GM21576 (cell line): ENCODE results near the gene WDR70.
A peak's percentile ranks its signal among the peaks of the same experiment; 100 is the strongest.
"Not testable (repeated sequence)": the region's sequence is repeated elsewhere in the genome, so short reads cannot be mapped to it uniquely, and the experiment has no call there.

ENCODE experiments used
- ATAC-seq: cut with Tn5 transposase; IDR thresholded peaks from one replicate; pipeline ENCODE4 v1.9.1; 2021; ENCODE audit warnings: mild to moderate bottlenecking, moderate library complexity; ENCODE audit not compliant: unreplicated experiment

Gene WDR70

DNA sequence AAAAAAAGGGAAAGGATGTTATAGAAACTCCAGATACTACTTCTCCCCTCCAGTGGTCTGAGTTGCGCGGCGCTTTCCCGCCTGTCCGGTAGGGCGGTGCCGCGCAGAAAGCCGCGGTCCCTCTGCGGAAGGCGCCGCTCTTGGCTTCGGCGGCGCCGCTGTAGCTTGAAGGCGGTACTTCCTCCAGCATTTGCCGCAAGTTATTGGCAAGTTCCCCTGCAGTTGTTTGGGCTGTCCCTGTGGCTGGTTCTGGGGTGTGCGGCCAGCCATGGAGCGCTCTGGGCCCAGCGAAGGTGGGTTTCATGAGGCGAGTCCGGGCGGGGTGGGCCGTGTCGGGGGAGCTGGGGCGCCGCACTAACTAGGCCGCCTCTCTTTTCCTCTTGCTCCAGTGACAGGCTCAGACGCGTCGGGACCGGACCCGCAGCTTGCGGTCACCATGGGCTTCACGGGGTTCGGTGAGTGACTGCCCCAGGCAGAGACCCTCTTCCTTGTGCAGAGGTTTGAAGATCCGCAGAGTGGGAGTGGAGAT, at the start of gene WDR70:
WDR70 (plus strand) TSS at position 219 of the 529 bp plus-strand sequence; CDS start at position 269, 50 bp downstream.
- ATAC-seq: peak; percentile 98

DNA sequence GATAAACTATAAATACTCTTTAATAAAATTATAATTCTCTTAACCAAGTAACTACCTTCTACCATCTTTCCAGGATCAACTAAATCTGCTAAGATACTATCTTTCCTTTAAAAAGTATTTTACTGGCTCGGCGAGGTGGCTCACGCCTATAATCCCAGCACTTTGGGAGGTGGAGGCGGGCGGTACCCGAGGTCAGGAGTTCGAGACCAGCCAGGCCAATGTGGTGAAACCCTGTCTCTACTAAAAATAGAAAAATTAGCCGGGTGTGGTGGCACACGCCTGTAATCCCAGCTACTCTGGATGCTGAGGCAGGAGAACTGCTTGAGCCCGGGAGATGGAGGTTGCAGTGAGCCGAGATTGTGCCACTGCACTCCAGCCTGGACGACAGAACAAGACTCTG, 44.4 kb upstream of the WDR70 start:
- not testable (repeated sequence) for ATAC-seq

DNA sequence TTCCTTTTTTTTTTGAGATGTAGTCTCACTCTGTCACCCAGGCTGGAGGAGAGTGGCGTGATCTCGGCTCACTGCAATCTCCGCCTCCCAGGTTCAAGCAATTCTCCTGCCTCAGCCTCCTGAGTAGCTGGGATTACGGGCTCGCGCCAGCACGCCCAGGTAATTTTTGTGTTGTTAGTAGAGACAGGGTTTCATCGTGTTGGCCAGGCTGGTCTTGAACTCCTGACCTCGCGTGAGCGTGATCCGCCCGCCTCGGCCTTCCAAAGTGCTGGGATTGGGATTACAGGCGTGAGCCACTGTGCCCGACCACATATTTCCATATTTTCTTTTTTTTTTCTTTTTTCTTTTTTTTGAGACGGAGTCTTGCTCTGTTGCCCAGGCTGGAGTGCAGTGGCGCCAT, 36.4 kb upstream of the WDR70 start:
- not testable (repeated sequence) for ATAC-seq

DNA sequence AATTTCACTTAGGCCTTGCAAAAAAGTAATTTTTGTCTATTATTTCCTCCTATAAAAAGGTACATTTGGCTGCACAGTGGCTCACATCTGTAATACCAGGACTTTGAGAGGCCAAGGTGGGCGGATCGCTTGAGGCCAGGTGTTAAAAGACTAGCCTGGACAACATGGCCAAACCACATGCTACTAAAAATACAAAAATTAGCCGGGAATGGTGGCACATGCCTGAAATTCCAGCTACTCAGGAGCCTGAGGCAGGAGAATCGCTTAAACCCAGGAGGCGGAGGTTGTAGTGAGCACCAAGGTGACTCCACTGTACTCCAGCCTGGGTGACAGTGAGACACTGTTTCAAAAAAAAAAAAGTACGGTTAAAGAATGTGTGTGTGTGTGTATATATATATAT, 24.0 kb upstream of the WDR70 start:
- ATAC-seq: no peak

DNA sequence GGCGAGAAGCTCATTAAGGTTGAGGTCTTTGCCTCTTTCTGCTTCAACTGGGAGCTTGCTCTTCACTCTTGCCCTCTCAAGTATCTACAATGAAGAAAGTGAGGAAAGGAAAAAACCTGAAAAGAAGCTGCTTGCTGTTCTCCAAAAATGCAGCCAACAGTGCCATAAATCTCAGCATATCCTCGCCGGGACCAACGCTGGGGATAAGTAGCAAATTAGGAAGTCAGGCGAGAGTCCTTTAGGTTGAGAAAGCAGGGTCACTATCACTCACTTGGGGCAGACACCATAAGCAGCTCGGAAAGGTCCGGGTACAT, 8.6 kb upstream of the WDR70 start:
- no peak for ATAC-seq

DNA sequence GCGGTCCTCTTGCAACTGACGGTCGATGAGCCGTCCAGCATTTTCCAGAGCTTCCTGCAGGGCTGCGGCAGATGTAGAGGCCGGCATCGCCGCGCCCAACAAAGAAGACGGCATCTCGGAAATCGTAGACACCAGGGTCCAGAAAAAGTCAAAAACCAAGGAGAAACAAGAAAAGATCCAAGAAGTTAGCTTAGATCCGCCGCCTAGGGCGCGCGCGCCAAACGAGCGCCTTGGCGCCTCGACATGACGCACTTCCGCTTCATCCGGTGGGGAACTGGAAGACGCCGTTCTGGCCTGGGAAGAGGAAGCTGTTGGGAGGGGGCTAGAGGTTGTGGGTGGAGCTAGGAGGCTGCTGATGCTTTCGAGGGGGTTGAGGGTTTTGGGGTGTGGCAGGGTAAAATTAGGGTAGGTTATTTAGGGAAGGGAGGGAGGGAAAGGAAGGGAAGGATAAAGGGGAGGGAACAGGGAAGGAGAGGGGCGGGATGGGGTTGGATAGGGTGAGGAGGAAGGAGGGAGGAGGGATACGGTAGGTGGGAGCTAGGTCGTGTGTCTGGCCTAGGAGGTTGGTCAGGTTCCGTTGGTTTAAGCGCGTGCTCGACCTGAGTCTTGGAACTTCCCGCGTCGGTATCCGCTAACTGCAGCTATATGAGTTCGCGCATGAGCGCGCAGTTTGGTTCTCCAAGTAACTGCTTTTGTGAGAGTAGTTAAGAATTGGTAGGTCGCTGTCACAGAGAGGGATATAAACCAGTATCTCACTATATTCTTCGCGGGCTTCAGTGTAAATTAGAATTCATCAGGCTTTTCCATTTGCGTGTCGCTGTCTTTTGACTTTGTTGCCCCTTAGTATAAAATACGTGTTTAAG, 8.0 kb upstream of the WDR70 start, which contains the start of gene NUP155:
NUP155 (minus strand) TSS at position 243 of the 863 bp plus-strand sequence; CDS start at position 114, 129 bp downstream.
- ATAC-seq: peak; percentile 93

DNA sequence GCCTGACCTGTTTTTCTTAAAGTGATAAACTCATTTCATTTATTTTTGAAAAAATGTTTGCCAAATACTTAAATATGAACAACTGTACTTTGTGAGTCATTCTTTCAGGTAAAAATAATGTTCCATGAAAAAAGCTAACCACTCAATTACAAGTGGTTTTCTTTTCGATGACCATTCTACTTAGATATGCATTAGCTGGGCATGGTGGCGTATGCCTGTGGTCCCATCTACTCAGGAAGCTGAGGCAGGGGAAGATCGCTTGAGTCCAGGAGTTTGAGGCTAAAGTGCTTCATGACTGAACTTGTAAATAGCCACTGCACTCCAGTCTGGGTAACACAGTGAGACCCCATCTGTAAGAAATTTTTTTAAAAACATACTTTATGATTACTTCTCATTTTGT, 4.0 kb upstream of the WDR70 start:
- no peak for ATAC-seq

DNA sequence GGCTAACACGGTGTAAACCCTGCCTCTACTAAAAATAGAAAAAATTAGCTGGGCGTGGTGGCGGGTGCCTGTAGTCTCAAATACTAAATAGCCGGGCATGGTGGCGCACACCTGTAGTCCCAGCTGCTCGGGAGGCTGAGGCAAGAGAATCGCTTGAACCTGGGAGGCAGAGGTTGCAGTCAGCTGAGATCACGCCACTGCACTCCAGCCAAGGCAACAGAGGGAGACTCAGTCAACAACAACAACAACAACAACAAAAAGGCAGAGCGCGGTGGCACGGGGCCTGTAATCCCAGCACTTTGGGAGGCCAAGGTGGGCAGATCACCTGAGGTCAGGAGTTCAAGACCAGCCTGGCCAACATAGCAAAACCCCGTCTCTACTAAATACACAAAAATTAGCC, 1.1 kb upstream of the WDR70 start:
- ATAC-seq: not testable (repeated sequence)

DNA sequence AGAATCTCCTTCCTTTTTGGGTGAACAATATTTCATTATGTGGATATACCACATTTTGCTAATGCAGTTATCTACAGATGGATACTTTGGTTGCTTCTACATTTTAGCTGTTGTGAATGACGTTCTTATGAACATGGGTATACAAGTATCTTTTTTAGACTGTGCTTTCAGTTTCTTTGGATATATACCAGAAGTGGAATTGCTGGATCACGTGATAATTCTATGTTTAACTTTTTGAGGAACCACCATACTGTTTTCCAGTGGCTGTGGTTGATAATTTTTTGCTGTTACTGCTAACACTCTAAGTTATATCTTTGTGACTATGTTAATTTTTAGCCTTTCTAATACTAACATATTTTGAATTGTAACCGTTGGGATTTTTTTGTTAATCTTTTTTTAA, 12.5 kb downstream of the WDR70 start:
- no peak for ATAC-seq

DNA sequence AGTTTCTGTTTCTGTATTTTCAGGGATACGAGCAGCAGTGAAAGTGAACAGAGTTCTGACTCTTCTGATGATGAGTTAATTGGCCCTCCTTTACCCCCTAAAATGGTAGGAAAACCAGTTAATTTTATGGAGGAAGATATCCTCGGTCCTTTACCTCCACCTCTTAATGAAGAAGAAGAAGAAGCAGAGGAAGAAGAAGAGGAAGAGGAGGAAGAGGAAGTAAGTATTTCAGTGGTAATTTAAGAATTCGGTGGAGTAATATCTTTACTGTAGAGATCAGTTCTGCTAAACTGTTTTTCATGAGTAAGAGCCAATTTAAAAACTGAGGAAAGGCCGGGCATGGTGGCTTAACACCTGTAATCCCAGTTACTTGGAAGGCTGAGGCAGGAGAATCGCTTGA, 17.2 kb downstream of the WDR70 start:
- no peak for ATAC-seq

DNA sequence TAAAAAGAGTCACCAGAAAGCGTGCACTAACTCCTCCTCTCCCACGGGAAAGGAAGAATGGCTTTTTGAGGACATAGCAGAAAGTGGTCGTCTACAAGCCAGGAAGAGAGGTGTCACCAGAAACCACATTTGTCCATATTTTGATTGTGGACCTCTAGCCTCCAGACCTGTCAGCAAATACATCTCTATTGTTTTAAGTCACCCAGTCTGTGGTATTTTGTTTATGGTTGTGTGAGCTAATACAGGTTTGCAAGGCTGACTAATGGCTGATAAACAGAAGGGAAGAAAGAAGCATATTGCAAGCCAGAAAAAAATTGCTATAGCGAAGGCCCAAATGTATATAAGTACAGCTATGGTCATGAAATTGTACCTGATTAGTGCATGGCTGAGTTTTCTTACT, 21.4 kb downstream of the WDR70 start:
- no peak for ATAC-seq

DNA sequence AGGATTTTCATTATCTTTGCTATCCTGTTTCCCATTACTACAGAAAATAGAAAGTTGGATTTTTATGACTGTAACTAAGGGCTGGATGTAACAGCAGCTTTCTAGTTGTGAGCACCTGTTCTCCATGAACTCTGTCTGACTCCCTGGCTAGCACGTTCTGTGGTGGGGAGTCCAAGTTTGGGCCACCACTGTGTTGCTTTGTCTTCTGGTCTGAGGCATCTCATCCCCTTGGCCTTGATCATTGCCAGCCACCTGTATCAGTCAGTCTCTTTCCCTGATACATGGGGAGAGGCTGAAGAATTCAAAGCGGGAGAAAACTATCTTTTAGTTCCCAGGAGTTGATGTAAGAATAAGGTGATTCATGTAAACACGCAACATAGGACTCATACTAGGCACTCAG, 33.4 kb downstream of the WDR70 start:
- no peak for ATAC-seq

DNA sequence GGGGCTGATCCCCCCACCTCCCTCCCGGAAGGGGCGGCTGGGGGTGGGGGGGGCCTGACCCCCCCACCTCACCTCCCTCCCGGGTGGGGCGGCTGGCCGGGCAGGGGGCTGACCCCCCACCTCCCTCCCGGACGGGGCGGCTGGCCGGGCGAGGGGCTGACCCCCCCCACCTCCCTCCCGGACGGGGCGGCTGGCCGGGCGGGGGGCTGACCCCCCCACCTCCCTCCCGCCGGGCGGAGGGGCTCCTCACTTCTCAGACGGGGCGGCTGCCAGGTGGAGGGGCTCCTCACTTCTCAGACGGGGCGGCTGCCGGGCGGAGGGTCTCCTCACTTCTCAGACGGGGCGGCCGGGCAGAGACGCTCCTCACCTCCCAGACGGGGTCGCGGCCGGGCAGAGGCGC, 36.3 kb downstream of the WDR70 start:
- ATAC-seq: not testable (repeated sequence)

DNA sequence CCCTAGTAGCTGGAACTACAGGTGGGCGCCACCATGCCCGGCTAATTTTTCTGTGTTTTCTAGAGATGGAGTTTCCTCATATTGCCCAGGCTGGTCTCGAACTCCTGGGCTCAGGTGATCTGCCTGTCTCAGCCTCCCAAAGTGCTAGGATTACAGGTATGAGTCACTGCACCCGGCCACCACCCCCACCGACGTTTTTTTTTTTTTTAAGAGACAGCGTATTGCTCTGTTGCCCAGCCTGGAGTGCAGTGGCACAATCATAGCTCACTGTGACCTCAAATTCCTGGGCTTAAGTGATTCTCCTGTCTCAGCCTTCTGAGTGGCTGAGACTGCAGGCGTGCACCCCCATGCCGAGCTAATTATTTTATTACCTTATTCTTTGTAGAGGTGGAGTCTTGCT, 38.2 kb downstream of the WDR70 start:
- ATAC-seq: no peak

DNA sequence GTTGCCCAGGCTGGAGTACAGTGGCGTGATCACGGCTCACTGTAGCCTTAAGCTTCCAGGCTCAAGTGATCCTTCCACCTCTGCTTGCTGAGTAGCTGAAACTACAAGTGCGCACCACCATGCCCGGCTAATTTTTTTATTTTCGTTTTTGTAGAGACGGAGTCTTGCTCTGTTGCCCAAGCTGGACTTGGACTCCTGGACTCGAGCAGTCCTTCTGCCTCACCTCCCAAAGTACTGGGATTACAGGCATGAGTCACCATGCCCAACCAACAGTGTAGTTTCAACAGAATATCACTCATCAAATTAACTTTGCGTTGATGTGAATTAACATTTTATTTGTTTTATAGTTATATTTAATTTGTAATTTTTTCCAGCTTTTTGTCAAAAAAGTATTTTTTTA, 45.3 kb downstream of the WDR70 start:
- no peak for ATAC-seq

DNA sequence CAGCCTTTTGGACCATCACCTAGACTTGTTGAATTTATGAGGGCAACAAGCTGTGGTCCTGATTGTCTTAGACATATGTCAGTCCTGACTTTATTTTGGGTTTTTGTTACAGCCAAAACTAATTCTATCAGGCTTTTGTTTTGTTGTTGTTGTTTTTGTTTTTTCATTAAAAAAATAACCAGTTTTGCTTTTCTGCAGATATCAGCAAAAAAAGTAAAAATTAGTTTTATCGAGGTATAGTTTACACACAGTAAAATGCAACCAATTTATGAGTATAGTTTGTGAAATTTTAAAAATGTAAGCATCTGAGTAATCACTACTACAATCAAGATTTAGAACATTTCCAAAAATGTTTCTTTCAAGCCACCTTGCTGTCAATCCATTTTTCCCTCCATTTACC, 48.9 kb downstream of the WDR70 start:
- no peak for ATAC-seq

DNA sequence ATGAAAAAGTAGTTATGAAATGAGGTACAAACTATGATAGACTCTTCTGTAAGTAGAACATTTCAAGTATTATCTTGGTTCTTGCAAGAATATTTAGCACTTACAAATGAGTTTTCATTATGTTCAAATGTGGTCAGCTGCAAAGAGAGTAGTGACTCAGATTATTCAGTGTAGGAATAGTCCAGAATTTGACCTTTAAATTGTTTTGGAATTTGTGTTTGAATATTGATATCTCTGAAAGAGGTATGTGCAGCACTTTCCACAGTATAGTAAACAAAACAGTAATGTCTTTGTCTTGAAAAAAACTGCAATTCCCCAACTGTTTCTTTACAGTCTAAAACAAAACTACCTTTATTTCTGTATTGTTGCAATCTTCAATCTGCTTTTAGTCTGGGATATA, 56.1 kb downstream of the WDR70 start:
- no peak for ATAC-seq

DNA sequence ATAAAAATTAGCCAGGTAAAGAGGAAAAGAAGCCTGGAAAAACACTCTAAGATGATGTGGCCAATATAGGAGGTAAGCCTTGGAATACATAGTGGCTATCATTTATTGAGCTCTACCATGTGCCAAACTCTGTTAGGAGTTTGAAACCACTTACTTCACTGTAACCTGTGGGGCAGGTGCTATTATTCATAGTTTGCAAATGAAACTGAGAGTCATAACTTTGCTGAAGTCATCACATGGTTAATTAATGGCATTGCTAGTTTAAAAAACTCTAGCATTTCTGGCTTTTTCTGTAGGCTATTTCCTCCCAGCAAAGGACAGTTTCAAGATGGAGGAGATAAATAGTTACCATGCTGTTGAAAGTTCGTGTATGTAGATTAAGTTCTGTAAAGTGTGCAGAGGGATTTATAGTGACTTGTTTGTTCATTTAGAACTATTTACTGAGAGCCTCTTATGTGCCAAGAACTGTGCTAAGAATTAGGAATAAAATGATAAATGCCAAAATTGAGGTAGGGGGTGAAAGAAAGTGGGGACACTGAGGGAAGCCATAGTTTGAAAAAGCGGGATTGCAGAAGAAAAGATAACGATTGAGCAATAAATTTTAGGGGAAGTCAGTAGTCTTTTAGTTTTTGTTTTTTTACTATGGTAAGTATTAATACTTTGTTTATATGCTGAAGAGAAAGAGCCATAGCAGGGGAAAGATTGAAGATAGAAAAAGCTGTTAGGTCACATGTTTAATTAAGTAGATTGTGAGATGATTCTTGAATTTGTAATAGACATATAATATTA, 57.2 kb downstream of the WDR70 start:
- ATAC-seq: no peak

DNA sequence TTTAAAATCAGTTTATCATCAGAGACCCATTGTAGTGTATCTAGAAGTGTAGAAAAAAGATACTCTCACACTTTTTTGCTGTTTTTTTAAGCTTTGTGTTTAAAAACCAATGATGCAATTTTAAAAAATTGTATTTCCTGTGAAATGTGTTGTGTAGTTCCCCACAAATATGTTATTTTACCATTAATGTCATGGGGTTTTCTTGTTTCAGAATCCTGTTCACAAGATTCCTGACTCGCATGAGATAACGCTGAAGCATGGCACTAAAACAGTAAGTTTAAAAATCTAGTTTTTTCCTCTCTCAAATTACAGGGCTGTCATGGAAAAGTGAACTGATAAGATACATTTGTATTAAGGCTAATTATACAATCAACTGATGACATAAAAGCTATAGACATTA, 58.6 kb downstream of the WDR70 start:
- ATAC-seq: no peak

DNA sequence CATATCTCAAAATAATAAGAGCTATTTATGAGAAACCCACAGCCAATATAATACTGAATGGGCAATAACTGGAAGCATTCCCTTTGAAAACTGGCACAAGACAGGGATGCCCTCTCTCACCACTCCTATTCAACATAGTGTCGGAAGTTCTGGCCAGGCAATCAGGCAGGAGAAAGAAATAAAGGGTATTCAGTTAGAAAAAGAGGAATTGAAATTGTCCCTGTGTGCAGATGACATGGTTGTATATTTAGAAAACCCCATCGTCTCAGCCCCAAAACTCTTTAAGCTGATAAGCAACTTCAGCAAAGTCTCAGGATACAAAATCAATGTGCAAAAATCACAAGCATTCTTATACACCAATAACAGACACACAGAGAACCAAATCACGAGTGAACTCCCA, 66.7 kb downstream of the WDR70 start:
- ATAC-seq: not testable (repeated sequence)

DNA sequence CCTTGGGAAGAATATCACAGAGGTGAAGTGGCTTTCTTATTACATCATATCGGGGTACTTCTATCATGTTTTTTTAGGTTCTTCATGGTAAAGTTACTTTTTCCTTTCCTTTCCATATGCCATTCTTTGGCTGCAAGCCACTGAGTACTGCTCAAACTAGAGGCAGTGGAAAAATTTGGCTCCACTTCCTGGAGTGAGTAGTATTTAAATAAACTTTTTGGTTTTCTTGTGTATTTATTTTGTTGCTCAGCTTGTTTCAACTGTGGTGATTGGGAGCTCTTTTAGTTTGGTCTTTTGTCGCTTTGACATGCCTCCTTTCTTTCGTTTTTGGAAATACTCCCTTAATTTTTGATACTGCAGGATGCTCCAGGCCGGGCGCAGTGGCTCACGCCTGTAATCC, 69.8 kb downstream of the WDR70 start:
- ATAC-seq: no peak

DNA sequence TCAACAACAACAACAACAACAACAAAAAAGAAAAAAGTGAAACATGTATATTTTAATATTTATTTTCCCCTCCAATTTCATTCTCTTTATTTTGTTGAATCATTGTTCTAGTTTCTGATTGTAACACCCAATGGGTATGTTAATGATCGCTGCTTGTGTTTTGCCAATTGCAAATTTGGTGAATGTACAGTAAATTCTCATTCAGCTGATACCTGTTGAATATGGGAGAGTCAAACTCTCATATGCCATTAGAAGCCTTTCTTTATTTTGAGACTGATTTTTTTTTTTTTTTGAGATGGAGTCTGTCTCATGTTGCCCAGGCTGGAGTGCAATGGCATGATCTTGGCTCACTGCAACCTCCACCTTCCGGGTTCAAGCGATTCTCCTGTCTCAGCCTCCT, 72.9 kb downstream of the WDR70 start:
- ATAC-seq: not testable (repeated sequence)
